Fibroblast of lung (primary cell): ENCODE data around the gene GPR152.

Experiments used
- EZH2 ChIP-seq: IDR thresholded peaks from 2 replicates; pipeline ENCODE4 v1.5.1; 2012; ENCODE audit warnings: low read length, control low read depth, mild to moderate bottlenecking; ENCODE audit errors: missing control alignments
- TF ChIP-seq, protein P1 (sequence below), 2 donors: IDR thresholded peaks in 1 of 2; conservative IDR thresholded peaks in 1 of 2; 1 replicate in 1 of 2; 2 replicates in 1 of 2; pipeline ENCODE4 v1.5.1; 2011 to 2012; ENCODE audit warnings: low read length in 2 of 2, control low read depth in 1 of 2, inconsistent platforms in 1 of 2, low read depth in 1 of 2, mild to moderate bottlenecking in 1 of 2

DNA sequence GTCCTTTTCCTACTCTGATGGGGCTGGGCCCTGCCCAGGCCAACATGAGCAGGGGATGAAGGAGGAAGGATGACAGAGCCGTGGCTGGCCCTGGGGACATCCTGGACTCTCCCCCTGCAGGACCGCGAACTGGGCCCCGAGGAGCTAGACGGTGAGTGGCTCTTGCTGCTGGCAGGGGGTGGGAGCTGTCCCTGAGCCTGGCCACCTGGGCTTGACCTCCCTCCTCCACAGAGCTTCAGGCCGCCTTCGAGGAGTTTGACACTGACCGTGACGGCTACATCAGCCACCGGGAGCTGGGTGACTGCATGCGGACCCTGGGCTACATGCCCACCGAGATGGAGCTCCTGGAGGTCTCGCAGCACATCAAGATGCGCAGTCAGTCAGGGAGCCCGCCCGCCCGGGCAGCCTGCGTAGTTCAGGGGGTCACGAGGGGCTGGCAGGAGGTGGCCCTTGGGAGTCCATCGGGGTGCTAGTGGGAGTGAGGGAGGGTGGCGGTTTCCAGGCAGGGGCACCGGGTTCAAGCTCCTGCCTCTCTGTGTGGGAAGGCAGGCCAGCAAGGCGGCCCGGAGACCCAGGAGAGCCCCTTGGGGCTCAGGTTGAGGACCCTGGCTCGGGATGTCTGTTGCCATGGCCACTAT lies 3.7 kb upstream of the GPR152 start:
- TF ChIP-seq, protein P1, sequence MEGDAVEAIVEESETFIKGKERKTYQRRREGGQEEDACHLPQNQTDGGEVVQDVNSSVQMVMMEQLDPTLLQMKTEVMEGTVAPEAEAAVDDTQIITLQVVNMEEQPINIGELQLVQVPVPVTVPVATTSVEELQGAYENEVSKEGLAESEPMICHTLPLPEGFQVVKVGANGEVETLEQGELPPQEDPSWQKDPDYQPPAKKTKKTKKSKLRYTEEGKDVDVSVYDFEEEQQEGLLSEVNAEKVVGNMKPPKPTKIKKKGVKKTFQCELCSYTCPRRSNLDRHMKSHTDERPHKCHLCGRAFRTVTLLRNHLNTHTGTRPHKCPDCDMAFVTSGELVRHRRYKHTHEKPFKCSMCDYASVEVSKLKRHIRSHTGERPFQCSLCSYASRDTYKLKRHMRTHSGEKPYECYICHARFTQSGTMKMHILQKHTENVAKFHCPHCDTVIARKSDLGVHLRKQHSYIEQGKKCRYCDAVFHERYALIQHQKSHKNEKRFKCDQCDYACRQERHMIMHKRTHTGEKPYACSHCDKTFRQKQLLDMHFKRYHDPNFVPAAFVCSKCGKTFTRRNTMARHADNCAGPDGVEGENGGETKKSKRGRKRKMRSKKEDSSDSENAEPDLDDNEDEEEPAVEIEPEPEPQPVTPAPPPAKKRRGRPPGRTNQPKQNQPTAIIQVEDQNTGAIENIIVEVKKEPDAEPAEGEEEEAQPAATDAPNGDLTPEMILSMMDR (conservative IDR thresholded peaks at IDR 0.05 in 1 of 2, IDR thresholded peaks at IDR 0.05 in 1 of 2; ENCODE audit: low read depth in 1 of 2, low read length in 2 of 2): no peak
- TF ChIP-seq EZH2: no peak
